DMS153 (cell line): ENCODE measurements around the gene ZFYVE28.
"Not testable (repeated sequence)": the region's sequence is repeated elsewhere in the genome, so short reads cannot be mapped to it uniquely, and the experiment has no call there.

ENCODE experiments used
- DNase-seq: peaks from one replicate; lab custom pipeline; 2025; lab: John Stamatoyannopoulos, UW

Gene ZFYVE28

GRCh38 chr4:2287594-2287915 is 130.9 kb downstream of the ZFYVE28 start:
- DNase-seq = no peak

GRCh38 chr4:2286904-2287593 is 131.4 kb downstream of the ZFYVE28 start:
- no peak for DNase-seq

GRCh38 chr4:2285613-2286381 is 132.6 kb downstream of the ZFYVE28 start:
- no peak for DNase-seq

- no peak for DNase-seq
Observed at GRCh38 chr4:2284934-2285612, 133.4 kb downstream of the ZFYVE28 start.

GRCh38 chr4:2284161-2284933 is 134.1 kb downstream of the ZFYVE28 start:
- DNase-seq = no peak

- DNase-seq = no peak
Observed at GRCh38 chr4:2283199-2283711, 135.2 kb downstream of the ZFYVE28 start.

GRCh38 chr4:2281575-2282343 is 136.7 kb downstream of the ZFYVE28 start:
- no peak for DNase-seq

- DNase-seq = no peak
Observed at GRCh38 chr4:2280531-2281300, 137.7 kb downstream of the ZFYVE28 start.

GRCh38 chr4:2277956-2278355 is 140.5 kb downstream of the ZFYVE28 start:
- DNase-seq = no peak

- DNase-seq = no peak
Observed at GRCh38 chr4:2276581-2277325, 141.7 kb downstream of the ZFYVE28 start.

- DNase-seq = no peak
Observed at GRCh38 chr4:2275546-2276251, 142.7 kb downstream of the ZFYVE28 start.

GRCh38 chr4:2275044-2275397 is 143.4 kb downstream of the ZFYVE28 start:
- not testable (repeated sequence) for DNase-seq

GRCh38 chr4:2274320-2275043 is 144.0 kb downstream of the ZFYVE28 start:
- DNase-seq = no peak

GRCh38 chr4:2273657-2274319 is 144.7 kb downstream of the ZFYVE28 start:
- no peak for DNase-seq

GRCh38 chr4:2273221-2273620 is 145.2 kb downstream of the ZFYVE28 start:
- DNase-seq = no peak

- no peak for DNase-seq
Observed at GRCh38 chr4:2272828-2273120, 145.7 kb downstream of the ZFYVE28 start.

GRCh38 chr4:2272026-2272827 is 146.2 kb downstream of the ZFYVE28 start:
- DNase-seq = no peak
